Adrenal gland (tissue), 5 donors: Measurements from ENCODE around the gene PPM1L.

Source experiments
- CTCF ChIP-seq, 6 experiments: fragments of 450-650 bp in 4 of 6; fragments of 200-600 bp in 2 of 6; sonication (generic) in 1 of 6; IDR thresholded peaks; 1 replicate in 5 of 6; 2 replicates in 1 of 6; pipeline versions ENCODE4 v1.5.1 to v1.8.0; 2016 to 2021; ENCODE audit warnings: antibody characterized with exemption in 6 of 6, mild to moderate bottlenecking in 2 of 6, moderate library complexity in 1 of 6
- POLR2A ChIP-seq, 2 donors: fragments of 450-650 bp; IDR thresholded peaks; one replicate each; pipeline ENCODE4 v1.6.1; 2017; ENCODE audit warnings: antibody characterized with exemption in 2 of 2, mild to moderate bottlenecking in 2 of 2, moderate library complexity in 1 of 2
- donor health status: DM: no; HTN: no; CAD: no.

DNA sequence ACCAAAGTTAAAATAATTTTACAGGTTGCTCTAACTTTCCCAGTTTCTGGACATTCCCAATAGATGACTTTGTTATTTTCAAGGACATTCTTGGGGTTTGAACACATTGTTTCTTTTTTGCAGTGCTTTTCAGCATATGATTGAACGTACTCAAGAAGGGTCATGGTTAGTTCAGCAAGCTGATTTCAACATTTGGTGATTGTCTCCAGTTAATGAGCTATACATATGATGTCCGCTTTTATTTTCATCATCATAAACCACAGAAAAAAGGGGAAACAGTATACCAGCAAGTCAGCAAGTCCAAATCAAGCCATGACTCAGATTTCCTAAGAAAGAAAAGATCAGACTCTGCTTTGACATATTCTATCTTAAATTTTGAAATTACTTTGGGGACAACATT is 279.7 kb downstream of the PPM1L start:
- TF ChIP-seq CTCF (IDR thresholded peaks at IDR 0.05): no peak
- no peak for TF ChIP-seq POLR2A (IDR thresholded peaks at IDR 0.05)
